ENCODE data around the gene FLOT2.
A peak's percentile ranks its signal among the peaks of the same experiment; 100 is the strongest.

Gene FLOT2

GRCh38 chr17:28925912-28926365 is 28.4 kb upstream of the FLOT2 start:
- in situ Hi-C loops (cut with HindIII; ENCODE audit: low pct_ligation_motif_present, low sequenced_read_pairs), result no loop called here
- H3K27ac ChIP-seq, result peak overlapping the region; percentile 33
- TF ChIP-seq, protein P1, sequence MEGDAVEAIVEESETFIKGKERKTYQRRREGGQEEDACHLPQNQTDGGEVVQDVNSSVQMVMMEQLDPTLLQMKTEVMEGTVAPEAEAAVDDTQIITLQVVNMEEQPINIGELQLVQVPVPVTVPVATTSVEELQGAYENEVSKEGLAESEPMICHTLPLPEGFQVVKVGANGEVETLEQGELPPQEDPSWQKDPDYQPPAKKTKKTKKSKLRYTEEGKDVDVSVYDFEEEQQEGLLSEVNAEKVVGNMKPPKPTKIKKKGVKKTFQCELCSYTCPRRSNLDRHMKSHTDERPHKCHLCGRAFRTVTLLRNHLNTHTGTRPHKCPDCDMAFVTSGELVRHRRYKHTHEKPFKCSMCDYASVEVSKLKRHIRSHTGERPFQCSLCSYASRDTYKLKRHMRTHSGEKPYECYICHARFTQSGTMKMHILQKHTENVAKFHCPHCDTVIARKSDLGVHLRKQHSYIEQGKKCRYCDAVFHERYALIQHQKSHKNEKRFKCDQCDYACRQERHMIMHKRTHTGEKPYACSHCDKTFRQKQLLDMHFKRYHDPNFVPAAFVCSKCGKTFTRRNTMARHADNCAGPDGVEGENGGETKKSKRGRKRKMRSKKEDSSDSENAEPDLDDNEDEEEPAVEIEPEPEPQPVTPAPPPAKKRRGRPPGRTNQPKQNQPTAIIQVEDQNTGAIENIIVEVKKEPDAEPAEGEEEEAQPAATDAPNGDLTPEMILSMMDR (IDR thresholded peaks at IDR 0.05; ENCODE audit: low read depth, low read length, missing control alignments), result no peak
- no peaks in the 10 kb centered on the region for H3K27me3 ChIP-seq (replicated peaks)
- DNase-seq, result peak; percentile 51
- peaks cover 24% of the 10 kb centered on the region for H3K36me3 ChIP-seq (replicated peaks)
- no peak overlapping the region for H3K4me3 ChIP-seq (ENCODE audit: low read depth, low read length)

GRCh38 chr17:28920201-28920600 is 22.7 kb upstream of the FLOT2 start:
- H3K4me3 ChIP-seq (ENCODE audit: low read depth, low read length), result no peak overlapping the region
- no peaks in the 10 kb centered on the region for H3K27me3 ChIP-seq (replicated peaks)
- H3K36me3 ChIP-seq (replicated peaks), result peaks cover 71% of the 10 kb centered on the region
- in situ Hi-C loops (cut with HindIII; ENCODE audit: low pct_ligation_motif_present, low sequenced_read_pairs), result no loop called here
- DNase-seq, result no peak
- TF ChIP-seq, protein P1 (IDR thresholded peaks at IDR 0.05; ENCODE audit: low read depth, low read length, missing control alignments), result no peak
- no peak overlapping the region for H3K27ac ChIP-seq

GRCh38 chr17:28918295-28918694 is 20.8 kb upstream of the FLOT2 start:
- no peak overlapping the region for H3K27ac ChIP-seq
- DNase-seq, result no peak
- H3K4me3 ChIP-seq (ENCODE audit: low read depth, low read length), result no peak overlapping the region
- peaks cover 77% of the 10 kb centered on the region for H3K36me3 ChIP-seq (replicated peaks)
- TF ChIP-seq, protein P1 (IDR thresholded peaks at IDR 0.05; ENCODE audit: low read depth, low read length, missing control alignments), result no peak
- in situ Hi-C loops (cut with HindIII; ENCODE audit: low pct_ligation_motif_present, low sequenced_read_pairs), result no loop called here
- no peaks in the 10 kb centered on the region for H3K27me3 ChIP-seq (replicated peaks)

- no peak overlapping the region for H3K4me3 ChIP-seq (ENCODE audit: low read depth, low read length)
- H3K36me3 ChIP-seq (replicated peaks), result peaks cover 82% of the 10 kb centered on the region
- no peak for DNase-seq
- in situ Hi-C loops (cut with HindIII; ENCODE audit: low pct_ligation_motif_present, low sequenced_read_pairs), result no loop called here
- no peaks in the 10 kb centered on the region for H3K27me3 ChIP-seq (replicated peaks)
- H3K27ac ChIP-seq, result no peak overlapping the region
- TF ChIP-seq, protein P1 (IDR thresholded peaks at IDR 0.05; ENCODE audit: low read depth, low read length, missing control alignments), result no peak
Measured at GRCh38 chr17:28917465-28917864, 19.9 kb upstream of the FLOT2 start.

- Histone ChIP-seq H3K36me3 (replicated peaks) (peaks cover 86% of the 10 kb centered on the region), H3K27ac (no peak overlapping the region), H3K27me3 (replicated peaks) (no peaks in the 10 kb centered on the region), H3K4me3 (ENCODE audit: low read depth, low read length) (no peak overlapping the region)
- TF ChIP-seq, protein P1 (IDR thresholded peaks at IDR 0.05; ENCODE audit: low read depth, low read length, missing control alignments), result no peak
- in situ Hi-C loops (cut with HindIII; ENCODE audit: low pct_ligation_motif_present, low sequenced_read_pairs), result no loop called here
- no peak for DNase-seq
Measured at GRCh38 chr17:28917029-28917428, 19.5 kb upstream of the FLOT2 start.

DNA sequence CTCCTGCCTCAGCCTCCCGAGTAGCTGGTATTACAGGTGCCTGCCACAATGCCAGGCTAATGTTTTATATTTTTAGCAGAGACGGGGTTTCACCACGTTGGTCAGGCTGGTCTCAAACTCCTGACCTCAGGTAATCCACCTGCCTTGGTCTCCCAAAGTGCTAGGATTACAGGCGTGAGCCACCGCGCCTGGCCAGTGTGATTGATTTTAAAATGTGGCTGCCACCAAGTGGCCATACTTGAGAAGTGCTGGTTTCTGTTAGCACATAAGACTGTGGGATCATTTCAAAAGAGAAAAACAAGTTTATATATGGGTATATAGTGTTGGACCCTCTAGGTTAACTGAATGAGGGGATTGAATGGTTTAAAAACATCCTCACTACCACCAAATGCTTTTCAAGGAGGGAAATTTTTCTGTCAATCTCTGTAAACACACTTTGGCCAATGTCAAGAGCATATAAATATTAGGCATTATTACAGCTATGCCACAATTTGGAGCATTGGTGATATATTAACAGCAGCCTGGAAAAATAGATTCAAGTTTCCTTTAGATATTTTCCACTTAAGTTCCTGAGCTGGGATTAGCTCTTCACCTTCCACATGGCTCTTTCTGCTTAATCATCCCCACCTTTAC is 18.9 kb upstream of the FLOT2 start:
- DNase-seq, result no peak
- TF ChIP-seq, protein P1 (IDR thresholded peaks at IDR 0.05; ENCODE audit: low read depth, low read length, missing control alignments), result peak; percentile 68
- in situ Hi-C loops (cut with HindIII; ENCODE audit: low pct_ligation_motif_present, low sequenced_read_pairs), result no loop called here

More for the DNA sequence above, 18.9 kb upstream of the FLOT2 start:
- Histone ChIP-seq H3K27ac (no peak overlapping the region), H3K27me3 (replicated peaks) (no peaks in the 10 kb centered on the region), H3K4me3 (ENCODE audit: low read depth, low read length) (no peak overlapping the region), H3K36me3 (replicated peaks) (peaks cover 89% of the 10 kb centered on the region)
